Gastrocnemius medialis (tissue), 4 donors: ENCODE data around the gene NPRL2. TPM values are rescaled to one million over a fixed set of nuclear protein-coding genes. Genes with fewer than 3 reads are reported as not detected.

ENCODE experiments used
- ATAC-seq, 2 donors: fragments of 150-250 bp; one replicate each; pipeline ENCODE4 v1.9.1; 2016
- DNase-seq, 2 donors: peaks; one replicate each; pipeline ENCODE4 v3.0.0-alpha.2; 2019
- H3K27ac ChIP-seq, 4 donors: fragments of 200-600 bp; sonication (generic); 1 replicate in 1 of 4; 2 replicates in 3 of 4; pipeline ENCODE4 v1.5.1; 2016 to 2018; ENCODE audit warnings: mild to moderate bottlenecking in 2 of 4, moderate library complexity in 1 of 4
- H3K27me3 ChIP-seq, 3 donors: fragments of 200-600 bp; sonication (generic) in 2 of 3; 1 replicate in 1 of 3; 2 replicates in 2 of 3; pipeline versions ENCODE4 v1.5.1 to v1.6.0; 2016 to 2019; ENCODE audit warnings: mild to moderate bottlenecking in 1 of 3, moderate library complexity in 1 of 3
- H3K36me3 ChIP-seq, 2 donors: fragments of 200-600 bp; sonication (generic) in 1 of 2; one replicate each; pipeline ENCODE4 v1.5.1; 2017 to 2018
- H3K4me1 ChIP-seq, 2 donors: fragments of 200-600 bp; sonication (generic) in 1 of 2; one replicate each; pipeline ENCODE4 v1.5.1; 2016 to 2017; ENCODE audit warnings: mild to moderate bottlenecking in 2 of 2
- H3K4me3 ChIP-seq, 4 donors: fragments of 200-600 bp; sonication (generic) in 3 of 4; 1 replicate in 1 of 4; 2 replicates in 3 of 4; pipeline ENCODE4 v1.5.1; 2016 to 2019; ENCODE audit warnings: mild to moderate bottlenecking in 2 of 4
- H3K9me3 ChIP-seq, 3 donors: fragments of 200-600 bp; sonication (generic) in 2 of 3; 1 replicate in 1 of 3; 2 replicates in 2 of 3; pipeline ENCODE4 v1.5.1; 2016 to 2019
- POLR2A ChIP-seq, 2 donors: fragments of 450-650 bp; IDR thresholded peaks; one replicate each; pipeline ENCODE4 v1.6.1; 2017; ENCODE audit warnings: antibody characterized with exemption in 2 of 2, mild to moderate bottlenecking in 2 of 2, moderate library complexity in 2 of 2
- in situ Hi-C, 4 donors: fragments of 200-750 bp; cut with MboI; loops; one replicate each; pipeline versions ENCODE4 v1.15.0 to v1.8.0; 2017; ENCODE audit warnings: low sequenced_read_pairs in 4 of 4
- intact Hi-C: fragments of 100-400 bp; cut with DNase I; formaldehyde crosslinking; loops from one replicate; pipeline ENCODE4 v1.15.1; 2023; ENCODE audit warnings: low total_unique reads
- total RNA-seq, 4 donors: library from RNA; depleted of rRNA; stranded (reverse); fragments of >200 nt; gene quantifications; one replicate each; pipeline versions ENCODE4 v1.1.0 to v1.2.3, GENCODE V29; 2016
- TF ChIP-seq, protein P1 (sequence below), 5 experiments: fragments of 450-650 bp in 3 of 5; fragments of 200-600 bp in 2 of 5; sonication (generic) in 2 of 5; IDR thresholded peaks in 4 of 5; conservative IDR thresholded peaks in 1 of 5; 1 replicate in 4 of 5; 2 replicates in 1 of 5; pipeline ENCODE4 v1.5.1; 2016 to 2019; ENCODE audit warnings: antibody characterized with exemption in 5 of 5, mild to moderate bottlenecking in 3 of 5, moderate library complexity in 3 of 5

NPRL2 gene
- total RNA-seq, 4 donors from 2014 or later = 14.1 to 26.2 (median 23.1) TPM

GRCh38 chr3:50298836-50299637 lies 51.5 kb downstream of the NPRL2 start, which contains the start of the genes HYAL3 and NAA80:
Gene HYAL3 (minus strand): TSS chr3:50299405. CDS start chr3:50295602, 3,803 bp downstream.
Gene NAA80 (minus strand): TSS chr3:50299405. CDS start chr3:50297463, 1,942 bp downstream.
- DNase-seq (peak; percentile 99 to 100), ATAC-seq (peak; percentile 87)
- peak; percentile 94 to 96 for TF ChIP-seq POLR2A (IDR thresholded peaks at IDR 0.05)
- TF ChIP-seq, protein P1, sequence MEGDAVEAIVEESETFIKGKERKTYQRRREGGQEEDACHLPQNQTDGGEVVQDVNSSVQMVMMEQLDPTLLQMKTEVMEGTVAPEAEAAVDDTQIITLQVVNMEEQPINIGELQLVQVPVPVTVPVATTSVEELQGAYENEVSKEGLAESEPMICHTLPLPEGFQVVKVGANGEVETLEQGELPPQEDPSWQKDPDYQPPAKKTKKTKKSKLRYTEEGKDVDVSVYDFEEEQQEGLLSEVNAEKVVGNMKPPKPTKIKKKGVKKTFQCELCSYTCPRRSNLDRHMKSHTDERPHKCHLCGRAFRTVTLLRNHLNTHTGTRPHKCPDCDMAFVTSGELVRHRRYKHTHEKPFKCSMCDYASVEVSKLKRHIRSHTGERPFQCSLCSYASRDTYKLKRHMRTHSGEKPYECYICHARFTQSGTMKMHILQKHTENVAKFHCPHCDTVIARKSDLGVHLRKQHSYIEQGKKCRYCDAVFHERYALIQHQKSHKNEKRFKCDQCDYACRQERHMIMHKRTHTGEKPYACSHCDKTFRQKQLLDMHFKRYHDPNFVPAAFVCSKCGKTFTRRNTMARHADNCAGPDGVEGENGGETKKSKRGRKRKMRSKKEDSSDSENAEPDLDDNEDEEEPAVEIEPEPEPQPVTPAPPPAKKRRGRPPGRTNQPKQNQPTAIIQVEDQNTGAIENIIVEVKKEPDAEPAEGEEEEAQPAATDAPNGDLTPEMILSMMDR (IDR thresholded peaks at IDR 0.05 in 4 of 5, conservative IDR thresholded peaks at IDR 0.05 in 1 of 5) = peak; percentile 43 to 62 (median 51)
- in situ Hi-C loops (loop anchor here in 1 of 4 donors (25.0 kb wide), 1 partner anchor 362 kb away; the partner anchor contains the start of genes MON1A and RBM6), intact Hi-C loops (no loop called here)
- H3K36me3 ChIP-seq = peaks cover 0 to 5% of the 10 kb centered on the region in 2 donors
- no peaks in the 10 kb centered on the region for H3K27me3 ChIP-seq
- peak within 1 kb of the TSS; percentile 66 to 91 (median 76) for H3K4me3 ChIP-seq
- H3K4me1 ChIP-seq = peaks cover 29 to 48% of the 10 kb centered on the region in 2 donors
- H3K9me3 ChIP-seq = no peaks in the 10 kb centered on the region
- peak within 1 kb of the TSS; percentile 85 to 91 (median 88) for H3K27ac ChIP-seq

DNA sequence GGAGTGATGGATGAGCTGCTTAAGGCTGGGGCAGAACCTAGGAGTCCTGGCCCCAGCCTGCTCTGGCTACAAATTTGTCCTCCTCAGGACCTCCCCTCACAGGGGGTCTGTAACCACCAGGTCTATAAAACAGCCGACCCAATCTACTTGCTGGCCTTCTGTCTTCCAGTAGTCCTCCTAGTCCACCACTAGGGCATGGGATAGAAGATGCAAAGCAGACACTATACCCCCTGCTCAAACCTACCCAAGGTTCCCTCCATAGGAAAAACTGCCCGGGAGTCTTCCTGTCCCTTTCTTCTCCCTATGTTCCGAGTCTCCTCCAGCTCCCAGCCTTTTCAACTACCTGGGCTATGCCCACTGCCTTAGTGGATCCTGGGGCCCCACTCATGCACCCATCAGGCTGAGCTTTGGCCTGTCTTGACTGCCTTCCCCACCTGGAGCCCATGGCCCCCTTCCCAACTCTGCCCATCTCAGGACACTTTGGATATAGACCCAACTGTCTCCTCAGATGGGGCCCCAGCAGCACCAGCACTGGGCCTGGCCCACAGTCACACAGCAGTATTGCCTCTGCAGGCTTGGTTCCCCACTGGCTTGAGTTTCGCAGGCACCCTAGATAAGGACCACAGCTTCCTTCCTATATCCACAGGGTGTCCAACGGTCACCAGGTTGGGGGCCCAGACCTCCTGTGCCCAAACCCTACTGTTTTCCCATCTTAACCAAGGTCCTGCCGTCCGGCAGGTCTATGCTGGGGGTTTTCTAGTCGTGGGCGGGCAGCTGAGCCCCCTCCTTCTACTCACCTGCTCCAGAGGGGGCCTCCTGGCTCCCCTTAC lies 52.5 kb downstream of the NPRL2 start:
- peaks cover 32 to 47% of the 10 kb centered on the region in 2 donors for H3K4me1 ChIP-seq
- peak overlapping the region; percentile 85 to 89 (median 86) for H3K27ac ChIP-seq
- intact Hi-C loops (no loop called here), in situ Hi-C loops (loop anchor here in 1 of 4 donors (25.0 kb wide), 1 partner anchor 361 kb away; the partner anchor contains the start of genes MON1A and RBM6)
- DNase-seq = no peak
- H3K27me3 ChIP-seq = no peaks in the 10 kb centered on the region
- H3K4me3 ChIP-seq = peak overlapping the region; percentile 66 to 91 (median 76)
- no peak for ATAC-seq
- H3K36me3 ChIP-seq = peaks cover 0 to 5% of the 10 kb centered on the region in 2 donors
- TF ChIP-seq POLR2A (IDR thresholded peaks at IDR 0.05) = no peak
- TF ChIP-seq, protein P1 (IDR thresholded peaks at IDR 0.05 in 4 of 5, conservative IDR thresholded peaks at IDR 0.05 in 1 of 5) = no peak
- no peaks in the 10 kb centered on the region for H3K9me3 ChIP-seq

DNA sequence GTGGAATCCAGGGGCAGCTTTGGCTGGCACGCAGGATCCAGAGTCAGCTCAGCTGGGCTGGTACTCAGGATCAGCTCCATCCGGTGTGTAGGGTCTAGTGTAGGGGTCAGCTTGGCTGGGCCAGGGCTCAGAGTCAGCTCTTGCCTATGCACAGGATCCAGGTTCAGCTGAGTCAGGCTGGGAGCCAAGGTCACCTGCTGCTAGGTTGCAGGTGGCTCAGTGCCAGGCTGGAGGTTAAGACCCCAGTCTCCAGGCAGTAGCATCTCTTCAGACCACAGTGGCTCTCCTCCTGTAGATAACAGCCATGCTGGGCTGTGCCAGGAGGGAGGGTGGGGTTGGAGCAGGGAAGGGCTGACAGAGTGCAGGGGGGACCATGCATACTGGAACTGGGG lies 53.2 kb downstream of the NPRL2 start:
- no peak for ATAC-seq
- intact Hi-C loops = no loop called here
- DNase-seq = no peak
- H3K36me3 ChIP-seq = peaks cover 0 to 5% of the 10 kb centered on the region in 2 donors
- TF ChIP-seq, protein P1 (IDR thresholded peaks at IDR 0.05 in 4 of 5, conservative IDR thresholded peaks at IDR 0.05 in 1 of 5) = no peak
- no peak for TF ChIP-seq POLR2A (IDR thresholded peaks at IDR 0.05)
- no peak overlapping the region for H3K27ac ChIP-seq
- H3K4me3 ChIP-seq = no peak overlapping the region
- H3K9me3 ChIP-seq = no peaks in the 10 kb centered on the region
- peaks cover 34 to 46% of the 10 kb centered on the region in 2 donors for H3K4me1 ChIP-seq
- in situ Hi-C loops = loop anchor here in 1 of 4 donors (25.0 kb wide), 1 partner anchor 360 kb away; the partner anchor contains the start of genes MON1A and RBM6
- no peaks in the 10 kb centered on the region for H3K27me3 ChIP-seq

Other genes starting within 250 kb of the NPRL2 start
- 10 to 100 TPM in 1 of 4 donors, 1 to 10 TPM in 3; 5.2 to 40.1 (median 7.5) TPM for gene SEMA3F, start 195.5 kb downstream of the NPRL2 start, total RNA-seq
- gene GNAT1, start 159.2 kb downstream of the NPRL2 start, total RNA-seq = not detected
- gene SLC38A3, start 145.5 kb downstream of the NPRL2 start, total RNA-seq = 1 to 10 TPM; 1.9 to 8.9 (median 5.0) TPM
- gene GNAI2, start 114.6 kb downstream of the NPRL2 start, total RNA-seq = 10 to 100 TPM; 26.7 to 67.8 (median 39.8) TPM
- gene SEMA3B, start 81.6 kb downstream of the NPRL2 start, total RNA-seq = 1 to 10 TPM; 1.7 to 3.1 (median 2.1) TPM
- under 1 TPM in 3 of 4 donors, not detected in 1; 0.41 to 0.98 (median 0.49) TPM for gene LSMEM2, start 71.7 kb downstream of the NPRL2 start, total RNA-seq
- 100 to 1,000 TPM; 111 to 145 (median 127) TPM for gene IFRD2, start 58.3 kb downstream of the NPRL2 start, total RNA-seq
- 1 to 10 TPM in 3 of 4 donors, not detected in 1; 1.1 to 2.3 (median 1.2) TPM for gene HYAL3, start 51.4 kb downstream of the NPRL2 start, total RNA-seq
- 10 to 100 TPM; 12.5 to 22.1 (median 14.8) TPM for gene NAA80, start 51.4 kb downstream of the NPRL2 start, total RNA-seq
- 10 to 100 TPM in 2 of 4 donors, 1 to 10 TPM in 2; 3.6 to 14.6 (median 9.1) TPM for gene HYAL1, start 47.2 kb downstream of the NPRL2 start, total RNA-seq
- 10 to 100 TPM; 47.0 to 69.8 (median 65.4) TPM for gene HYAL2, start 28.0 kb downstream of the NPRL2 start, total RNA-seq
- 10 to 100 TPM; 38.5 to 72.7 (median 51.5) TPM for gene TUSC2, start 22.6 kb downstream of the NPRL2 start, total RNA-seq
- 10 to 100 TPM; 13.3 to 22.5 (median 18.0) TPM for gene RASSF1, start 9.9 kb downstream of the NPRL2 start, total RNA-seq
- 1 to 10 TPM in 1 of 4 donors, not detected in 3; 3.0 TPM for gene ZMYND10, start 5.0 kb downstream of the NPRL2 start, total RNA-seq
- gene CYB561D2, start 87 bp upstream of the NPRL2 start, total RNA-seq = 10 to 100 TPM; 13.3 to 19.9 (median 17.8) TPM
- 10 to 100 TPM; 26.9 to 57.8 (median 42.3) TPM for gene TMEM115, start 8.7 kb upstream of the NPRL2 start, total RNA-seq
- under 1 TPM; 0.27 to 0.68 (median 0.45) TPM for gene CACNA2D2, start 152.9 kb upstream of the NPRL2 start, total RNA-seq
- 10 to 100 TPM; 12.6 to 27.4 (median 15.4) TPM for gene C3orf18, start 217.0 kb upstream of the NPRL2 start, total RNA-seq
- 1 to 10 TPM; 4.5 to 8.1 (median 7.5) TPM for gene HEMK1, start 218.7 kb upstream of the NPRL2 start, total RNA-seq